Measurements from ENCODE around the gene KRTAP5-8.
"Not testable (repeated sequence)": the region's sequence is repeated elsewhere in the genome, so short reads cannot be mapped to it uniquely, and the experiment has no call there.

The KRTAP5-8 gene

DNA sequence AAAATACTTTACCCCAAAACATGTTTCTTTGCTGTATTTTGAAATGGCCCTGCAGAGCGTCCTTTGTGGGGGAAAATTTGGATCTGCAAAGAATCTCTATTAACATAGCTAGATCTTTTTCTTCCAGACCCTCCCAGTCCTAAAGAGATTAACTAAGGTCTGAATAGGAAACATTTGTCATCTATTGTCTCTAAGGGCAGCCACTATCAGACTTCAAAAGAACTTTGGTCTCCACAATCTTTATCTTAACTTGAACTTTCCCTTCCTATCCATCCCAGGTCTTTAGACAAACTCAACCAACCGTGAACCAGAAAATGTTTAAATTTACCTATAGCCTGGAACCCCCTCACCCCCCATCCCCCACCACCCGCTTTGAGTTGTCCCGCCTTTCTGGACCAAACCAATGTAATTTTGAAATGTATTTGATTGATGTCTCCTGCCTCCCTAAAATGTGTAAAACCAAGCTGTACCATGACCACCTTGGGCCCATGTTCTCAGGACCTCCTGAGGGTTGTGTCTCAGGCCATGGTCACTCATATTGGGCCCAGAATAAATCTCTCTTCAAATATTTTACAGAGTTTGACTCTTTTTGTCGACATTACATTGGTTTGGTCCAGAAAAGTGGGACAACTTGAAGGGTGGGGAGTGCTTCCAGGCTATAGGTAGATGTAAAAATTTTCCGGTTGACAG lies 6.8 kb downstream of the KRTAP5-8 start:
- no peak for DNase-seq

GRCh38 chr11:71545405-71545966 lies 7.7 kb downstream of the KRTAP5-8 start:
- no peak for DNase-seq

- no peak for DNase-seq
Observed at GRCh38 chr11:71548120-71548519, 10.3 kb downstream of the KRTAP5-8 start, which contains the start of gene KRTAP5-9. Gene KRTAP5-9, plus strand, starts transcription at chr11:71548420. Its CDS starts 238 bp downstream, at chr11:71548658.

- DNase-seq = no peak
Observed at GRCh38 chr11:71548716-71549151, 10.9 kb downstream of the KRTAP5-8 start.

- no peak for DNase-seq
Observed at GRCh38 chr11:71551711-71552110, 13.9 kb downstream of the KRTAP5-8 start.

DNA sequence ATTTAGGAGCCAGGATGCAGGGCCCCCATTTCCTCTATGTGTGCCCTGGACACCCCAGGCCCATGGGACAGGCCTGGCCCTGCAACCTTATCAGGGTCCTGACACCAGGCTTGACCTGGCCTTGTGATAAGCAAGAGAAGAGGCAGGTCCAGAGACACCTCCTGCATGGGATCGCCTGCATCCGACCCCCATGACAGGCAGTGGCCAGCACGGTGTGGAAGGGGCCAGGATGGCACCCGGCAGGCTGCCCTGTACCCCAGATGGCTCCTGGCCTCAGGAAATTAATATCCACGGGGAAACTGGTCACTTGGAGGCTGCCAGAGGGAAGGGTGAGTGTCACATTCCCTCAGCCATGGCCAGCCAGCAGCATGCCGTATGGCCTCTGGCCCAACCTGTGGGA lies 17.2 kb downstream of the KRTAP5-8 start:
- no peak for DNase-seq

- no peak for DNase-seq
Observed at GRCh38 chr11:71555508-71555907, 17.7 kb downstream of the KRTAP5-8 start.

GRCh38 chr11:71556018-71556417 lies 18.2 kb downstream of the KRTAP5-8 start:
- no peak for DNase-seq

DNA sequence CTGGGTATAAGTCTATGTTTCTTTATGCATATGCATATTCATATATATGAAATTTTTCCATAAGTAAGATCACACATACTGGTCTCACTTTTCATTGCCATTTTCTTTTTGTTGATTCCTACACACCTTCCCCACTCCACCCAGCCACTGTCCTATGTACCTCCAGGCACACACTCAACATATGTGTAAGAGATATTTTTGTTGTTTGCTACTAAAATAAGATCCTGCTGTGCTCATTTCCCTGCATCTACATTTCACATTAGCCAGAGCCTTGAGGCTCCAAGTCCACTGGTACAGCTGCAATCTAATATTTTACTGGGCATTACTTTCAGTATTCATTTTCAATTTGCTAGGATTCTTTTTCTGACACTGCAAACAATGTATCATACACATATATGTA lies 19.4 kb downstream of the KRTAP5-8 start:
- no peak for DNase-seq

DNA sequence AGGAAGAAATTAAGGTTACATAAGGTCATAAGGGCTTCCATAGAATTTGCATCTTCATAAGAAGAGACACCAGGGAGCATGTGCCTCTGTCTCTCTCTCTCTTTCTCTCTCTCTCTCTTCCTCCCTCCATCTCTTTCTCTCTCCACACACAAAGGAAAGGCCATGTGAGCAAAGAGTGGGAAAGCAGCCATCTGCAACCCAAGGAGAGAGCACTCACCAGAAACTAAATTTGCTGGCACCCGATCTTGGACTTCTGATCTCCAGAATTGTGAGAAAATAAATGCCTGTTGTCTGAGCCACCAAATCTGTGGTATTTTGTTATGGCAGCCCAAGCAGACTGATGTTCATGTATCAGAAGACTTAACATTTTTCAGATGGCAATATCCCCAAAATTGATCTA lies 21.2 kb downstream of the KRTAP5-8 start:
- no peak for DNase-seq

- DNase-seq = no peak
Observed at GRCh38 chr11:71562120-71562519, 24.3 kb downstream of the KRTAP5-8 start.

GRCh38 chr11:71563406-71563805 lies 25.6 kb downstream of the KRTAP5-8 start:
- DNase-seq = no peak

GRCh38 chr11:71564430-71564829 lies 26.6 kb downstream of the KRTAP5-8 start:
- no peak for DNase-seq

DNA sequence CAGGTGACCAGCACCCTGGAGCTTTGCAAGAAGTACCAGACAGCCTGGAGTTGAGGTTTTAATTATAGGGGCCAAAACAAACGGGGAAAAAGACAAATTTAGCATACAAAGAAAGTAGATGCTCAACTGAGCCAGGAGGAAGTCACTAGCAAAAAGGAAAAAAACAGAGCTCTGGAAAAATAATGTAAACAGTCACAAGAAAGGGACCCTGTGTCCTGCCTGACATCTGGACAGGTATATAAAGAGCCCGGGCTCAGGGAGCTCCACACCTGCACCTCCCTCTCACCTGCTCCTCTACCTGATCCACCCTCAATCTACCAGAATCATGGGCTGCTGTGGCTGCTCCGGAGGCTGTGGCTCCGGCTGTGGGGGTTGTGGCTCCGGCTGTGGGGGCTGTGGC lies 27.4 kb downstream of the KRTAP5-8 start, which contains the start of gene KRTAP5-10:
Gene KRTAP5-10, plus strand, starts transcription at position 301 of the 400 bp plus-strand sequence. Its CDS starts 25 bp downstream, at position 326.
- DNase-seq = no peak

GRCh38 chr11:71566081-71566620 lies 28.3 kb downstream of the KRTAP5-8 start:
- DNase-seq = no peak

DNA sequence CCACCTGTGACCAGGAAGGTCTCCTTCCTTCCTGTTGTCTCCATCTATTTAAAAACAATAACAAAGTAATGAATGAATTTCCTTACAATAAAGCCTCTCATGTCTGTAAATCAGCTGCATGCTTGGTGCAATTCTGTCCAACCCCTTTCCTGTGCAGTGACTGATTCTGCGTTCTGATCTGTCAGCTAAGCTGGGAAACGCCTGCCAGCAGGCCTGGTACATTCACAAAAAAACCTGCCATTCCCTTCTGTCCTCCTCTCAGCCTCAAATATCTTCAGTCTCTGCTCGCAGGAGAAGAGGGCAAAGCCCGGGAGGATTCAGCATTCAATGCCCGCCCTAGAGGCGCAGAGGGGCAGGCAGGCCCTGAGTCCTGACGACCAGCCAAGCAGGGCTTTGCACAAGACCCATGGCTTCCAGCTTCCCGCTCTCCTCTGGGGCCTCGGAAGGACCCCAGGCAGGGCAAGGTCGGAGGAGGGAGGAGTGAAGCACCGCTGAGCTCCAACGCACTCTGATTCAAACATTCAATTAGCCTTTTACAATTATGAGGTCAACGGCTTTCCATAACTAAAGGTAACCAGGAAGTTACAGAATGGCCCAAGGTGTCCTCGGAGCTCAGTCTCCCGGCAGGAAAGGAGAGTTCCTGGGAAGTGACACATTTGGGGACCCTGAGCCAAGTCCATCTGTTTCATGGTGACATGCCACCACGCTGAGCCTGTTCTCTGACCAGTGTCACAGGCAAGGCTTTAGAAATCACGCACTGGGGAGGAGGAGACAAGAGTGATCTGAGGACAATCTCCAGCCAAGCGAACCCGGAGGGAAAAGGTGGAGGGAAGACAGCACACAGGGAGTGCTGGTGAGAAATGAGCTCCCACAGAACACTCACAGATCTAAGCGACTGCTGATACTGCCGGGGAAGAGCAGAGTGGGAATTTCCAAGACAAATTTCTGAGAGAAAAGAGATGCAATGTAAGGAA lies 29.1 kb downstream of the KRTAP5-8 start:
- not testable (repeated sequence) for DNase-seq

DNA sequence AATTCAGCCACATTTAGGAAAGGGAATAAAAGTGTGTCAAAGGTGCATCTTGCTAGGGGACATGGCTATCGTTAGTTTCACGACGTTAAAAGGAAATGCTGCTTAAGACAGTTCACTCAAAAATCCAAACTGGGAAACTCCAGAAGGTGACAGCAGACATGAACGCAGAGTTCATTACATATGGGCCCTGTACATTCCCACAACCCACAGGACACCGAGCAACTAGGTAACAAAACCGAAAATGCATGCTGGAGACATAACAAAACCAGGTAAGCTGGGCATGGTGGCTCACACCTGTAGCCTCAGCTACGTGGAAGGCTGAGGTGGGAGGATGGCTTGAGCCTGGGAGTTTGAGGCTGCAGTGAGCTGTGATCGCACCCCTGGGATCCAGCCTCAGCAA lies 29.8 kb downstream of the KRTAP5-8 start:
- not testable (repeated sequence) for DNase-seq

- no peak for DNase-seq
Observed at GRCh38 chr11:71568704-71569349, 31.0 kb downstream of the KRTAP5-8 start.

DNA sequence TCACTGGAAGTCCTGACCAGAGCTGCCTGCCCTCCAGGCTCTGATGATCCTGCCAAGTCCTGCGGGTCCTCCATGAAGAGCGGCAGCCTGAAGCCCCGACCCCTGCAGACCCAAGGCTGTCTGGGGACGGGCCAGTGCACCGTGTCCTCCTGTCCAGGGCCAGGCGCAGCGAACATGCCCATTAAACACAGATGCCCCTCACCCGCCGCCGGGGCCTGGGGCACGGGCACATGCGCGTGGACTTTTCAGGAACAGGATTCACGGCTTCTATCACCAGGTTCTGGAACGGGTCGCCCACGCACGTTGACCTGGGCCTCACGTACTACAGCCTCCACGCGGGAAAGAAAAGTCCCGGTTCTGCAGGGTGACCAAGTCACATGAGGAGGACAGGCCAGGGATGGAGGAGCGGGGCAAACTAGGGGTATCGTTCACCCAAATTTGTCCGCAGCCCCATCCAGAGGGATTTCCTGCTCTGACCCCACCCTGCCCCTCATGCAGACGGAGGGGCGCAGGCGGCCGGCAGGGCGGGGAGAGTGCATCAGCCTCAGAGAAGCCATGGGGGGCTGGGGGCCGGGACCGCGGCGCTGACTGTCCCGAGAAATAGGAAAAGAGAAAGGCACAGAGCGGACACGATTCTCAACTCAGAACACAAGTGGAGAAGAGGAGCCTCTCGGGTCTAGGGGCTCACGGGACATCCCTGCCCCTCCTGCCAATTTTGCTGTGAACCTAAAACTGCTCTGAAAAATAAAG lies 33.5 kb downstream of the KRTAP5-8 start:
- not testable (repeated sequence) for DNase-seq

- no peak for DNase-seq
Observed at GRCh38 chr11:71572811-71573210, 35.0 kb downstream of the KRTAP5-8 start.

- no peak for DNase-seq
Observed at GRCh38 chr11:71574418-71574817, 36.6 kb downstream of the KRTAP5-8 start.

All from CD4-positive, alpha-beta T cell treated with Interleukin-15 for 1 hour (primary cell).